H1 (cell line): Measurements from ENCODE around the gene SYNGR4. TPM values are rescaled to one million over a fixed set of nuclear protein-coding genes. Genes with fewer than 3 reads are reported as not detected.
A peak's percentile ranks its signal among the peaks of the same experiment; 100 is the strongest.

Experiments
- CTCF ChIA-PET: fragments of 300-600 bp; sonication (Branson Sonifier 250); formaldehyde crosslinking; loops from one replicate; lab custom pipeline; 2021; ENCODE audit not compliant: partially characterized antibody; lab: Charles Lee
- POLR2A ChIA-PET: fragments of 300-600 bp; sonication (Branson Sonifier 250); formaldehyde crosslinking; loops from one replicate; lab custom pipeline; 2021; ENCODE audit warnings: inconsistent platforms; ENCODE audit not compliant: partially characterized antibody; lab: Charles Lee
- DNase-seq, 2 experiments: peaks; one replicate each; pipeline versions ENCODE4 v3.0.0 to v3.0.0-alpha.2; 2010 to 2022; ENCODE audit warnings: low spot score in 2 of 2, low read depth in 1 of 2, mixed read lengths in 1 of 2
- FAIRE-seq: peaks from 2 replicates; lab custom pipeline; 2011; peaks lifted over from hg19 to GRCh38; lab: Jason Lieb, UNC
- H2AFZ ChIP-seq: 2 replicates; pipeline ENCODE4 v1.8.1; 2012; ENCODE audit warnings: low read length, inconsistent platforms
- H2AK5ac ChIP-seq: 2 replicates; pipeline ENCODE4 v1.6.1; 2013; ENCODE audit warnings: low read depth, low read length
- H2BK120ac ChIP-seq: replicated peaks from 2 replicates; pipeline ENCODE3; 2013; ENCODE audit warnings: low read depth, low read length, inconsistent platforms
- H2BK12ac ChIP-seq: 2 replicates; pipeline ENCODE4 v1.6.1; 2013; ENCODE audit warnings: low read depth, low read length
- H2BK15ac ChIP-seq: 2 replicates; pipeline ENCODE4 v1.6.1; 2013; ENCODE audit warnings: low read length
- H2BK20ac ChIP-seq: 2 replicates; pipeline ENCODE4 v1.6.1; 2013; ENCODE audit warnings: low read length
- H2BK5ac ChIP-seq: 2 replicates; pipeline ENCODE4 v1.6.1; 2013; ENCODE audit warnings: low read depth, low read length
- H3K14ac ChIP-seq: 2 replicates; pipeline ENCODE4 v1.6.1; 2013; ENCODE audit warnings: inconsistent platforms; ENCODE audit not compliant: insufficient read length
- H3K18ac ChIP-seq: 2 replicates; pipeline ENCODE4 v1.6.1; 2013; ENCODE audit warnings: low read length; ENCODE audit errors: extremely low read depth
- H3K23ac ChIP-seq: 2 replicates; pipeline ENCODE4 v1.6.1; 2013; ENCODE audit warnings: inconsistent platforms; ENCODE audit not compliant: insufficient read length
- H3K23me2 ChIP-seq: 2 replicates; pipeline ENCODE4 v1.6.1; 2013; ENCODE audit warnings: low read depth, low read length
- H3K27ac ChIP-seq: 2 replicates; pipeline ENCODE4 v1.6.1; 2011; ENCODE audit warnings: low read depth, low read length, inconsistent platforms
- H3K27me3 ChIP-seq, 4 experiments: replicated peaks in 1 of 4; 1 replicate in 1 of 4; 2 replicates in 3 of 4; pipeline versions ENCODE4 v1.6.1 to v1.8.1; 2011 to 2013; ENCODE audit warnings: low read length in 3 of 4, mild to moderate bottlenecking in 3 of 4, inconsistent platforms in 2 of 4, mixed read lengths in 2 of 4, moderate library complexity in 1 of 4; ENCODE audit not compliant: control insufficient read depth in 3 of 4, insufficient read depth in 3 of 4; ENCODE audit errors: extremely low read depth in 1 of 4
- H3K36me3 ChIP-seq, 4 experiments: 2 replicates each; pipeline versions ENCODE4 v1.6.1 to v1.8.1; 2011 to 2013; ENCODE audit warnings: mild to moderate bottlenecking in 4 of 4, low read length in 3 of 4, moderate library complexity in 2 of 4, control low read depth in 1 of 4, inconsistent platforms in 1 of 4; ENCODE audit not compliant: insufficient read depth in 4 of 4, control insufficient read depth in 2 of 4
- H3K4ac ChIP-seq: replicated peaks from 2 replicates; pipeline ENCODE3; 2013; ENCODE audit warnings: low read length, low read depth, mixed read lengths, inconsistent platforms; ENCODE audit not compliant: insufficient read length
- H3K4me1 ChIP-seq, 4 experiments: replicated peaks in 1 of 4; 1 replicate in 1 of 4; 2 replicates in 3 of 4; pipeline versions ENCODE4 v1.6.1 to v1.8.1; 2011 to 2013; ENCODE audit warnings: low read length in 3 of 4, inconsistent platforms in 2 of 4, mixed read lengths in 1 of 4; ENCODE audit not compliant: insufficient read depth in 4 of 4, control insufficient read depth in 3 of 4
- H3K4me2 ChIP-seq, 2 experiments: 2 replicates each; pipeline versions ENCODE4 v1.6.1 to v1.8.1; 2011 to 2013; ENCODE audit warnings: low read depth in 2 of 2, low read length in 2 of 2, control low read depth in 1 of 2, inconsistent platforms in 1 of 2, mild to moderate bottlenecking in 1 of 2; ENCODE audit not compliant: insufficient read depth in 1 of 2
- H3K4me3 ChIP-seq, 4 experiments: fragments of 200-600, 300-600 bp in 1 of 4; sonication (generic), shearing (Covaris generic), sonication (Bioruptor Twin) in 1 of 4; 2 replicates each; pipeline versions ENCODE4 v1.5.1 to v1.8.1; 2011 to 2016; ENCODE audit warnings: low read length in 4 of 4, low read depth in 3 of 4, control low read depth in 2 of 4, inconsistent platforms in 2 of 4, mild to moderate bottlenecking in 2 of 4, mixed read lengths in 1 of 4, moderate library complexity in 1 of 4; ENCODE audit not compliant: insufficient read depth in 2 of 4; ENCODE audit errors: extremely low read depth in 1 of 4
- H3K56ac ChIP-seq: replicated peaks from 2 replicates; pipeline ENCODE3; 2013; ENCODE audit warnings: low read depth, mild to moderate bottlenecking, mixed read lengths, low read length, inconsistent platforms; ENCODE audit not compliant: insufficient read length
- H3K79me1 ChIP-seq: 2 replicates; pipeline ENCODE4 v1.6.1; 2013; ENCODE audit warnings: low read depth, low read length, control low read depth
- H3K79me2 ChIP-seq, 2 experiments: 2 replicates each; pipeline versions ENCODE4 v1.6.1 to v1.8.1; 2012 to 2013; ENCODE audit warnings: low read length in 2 of 2, mild to moderate bottlenecking in 2 of 2, inconsistent platforms in 1 of 2; ENCODE audit not compliant: insufficient read depth in 2 of 2, control insufficient read depth in 1 of 2
- H3K9ac ChIP-seq, 4 experiments: replicated peaks in 1 of 4; 1 replicate in 1 of 4; 2 replicates in 3 of 4; pipeline versions ENCODE4 v1.6.1 to v1.8.1; 2011 to 2013; ENCODE audit warnings: low read depth in 3 of 4, low read length in 3 of 4, control low read depth in 2 of 4, mild to moderate bottlenecking in 2 of 4, moderate library complexity in 2 of 4, inconsistent platforms in 1 of 4; ENCODE audit errors: extremely low read depth in 1 of 4
- H3K9me3 ChIP-seq, 2 experiments: 2 replicates each; pipeline versions ENCODE4 v1.6.1 to v1.8.1; 2012 to 2013; ENCODE audit warnings: mild to moderate bottlenecking in 2 of 2, moderate library complexity in 2 of 2, control low read depth in 1 of 2, inconsistent platforms in 1 of 2, low read depth in 1 of 2, low read length in 1 of 2, mixed read lengths in 1 of 2; ENCODE audit not compliant: insufficient read depth in 2 of 2
- H4K20me1 ChIP-seq, 2 experiments: replicated peaks in 1 of 2; 2 replicates each; pipeline versions ENCODE3 to v1.8.1; 2011 to 2013; ENCODE audit warnings: inconsistent platforms in 2 of 2, low read length in 2 of 2, mild to moderate bottlenecking in 1 of 2; ENCODE audit not compliant: insufficient read depth in 2 of 2, control insufficient read depth in 1 of 2
- H4K5ac ChIP-seq: 2 replicates; pipeline ENCODE4 v1.6.1; 2013; ENCODE audit warnings: low read length, low read depth, mixed read lengths, inconsistent platforms; ENCODE audit not compliant: insufficient read length
- H4K8ac ChIP-seq: 2 replicates; pipeline ENCODE4 v1.8.0; 2013; ENCODE audit warnings: mild to moderate bottlenecking, moderate library complexity, low read length, inconsistent platforms; ENCODE audit not compliant: insufficient read depth; ENCODE audit errors: extremely low read depth
- H4K91ac ChIP-seq: replicated peaks from 2 replicates; pipeline ENCODE3; 2013; ENCODE audit warnings: low read length, mixed read lengths, inconsistent platforms; ENCODE audit not compliant: insufficient read length
- ASH2L ChIP-seq: fragments of 200-600, 300-600 bp; sonication (generic); IDR thresholded peaks from one replicate; pipeline ENCODE4 v1.7.1; 2017; ENCODE audit warnings: low read length
- CHD2 ChIP-seq: IDR thresholded peaks from 2 replicates; pipeline ENCODE4 v1.6.1; 2012; ENCODE audit warnings: low read length, improper control_type of control experiment
- CREB1 ChIP-seq: IDR thresholded peaks from 2 replicates; pipeline ENCODE4 v1.6.1; 2012; ENCODE audit warnings: inconsistent platforms
- NRF1 ChIP-seq: IDR thresholded peaks from 2 replicates; pipeline ENCODE4 v1.6.1; 2011; ENCODE audit warnings: mild to moderate bottlenecking, low read depth, low read length, improper control_type of control experiment
- PHF8 ChIP-seq: fragments of 200-600 bp; sonication (generic); conservative IDR thresholded peaks from 2 replicates; pipeline ENCODE4 v1.7.1; 2012; ENCODE audit warnings: low read depth, mild to moderate bottlenecking, inconsistent platforms, low read length, moderate library complexity
- SP1 ChIP-seq: IDR thresholded peaks from 2 replicates; pipeline ENCODE4 v1.6.1; 2011; ENCODE audit warnings: low read depth, low read length
- TEAD4 ChIP-seq: IDR thresholded peaks from 2 replicates; pipeline ENCODE4 v1.6.1; 2012; ENCODE audit warnings: low read depth, low read length, inconsistent platforms, mixed read lengths
- WGBS, 2 experiments: shearing (Covaris generic) in 1 of 2; methylation state at CpG; one replicate each; pipeline versions ENCODE4 v1.1.6 to v1.1.7; 2013 to 2015; ENCODE audit warnings: low lambda C conversion rate in 2 of 2, mixed read lengths in 2 of 2, inconsistent platforms in 1 of 2, low coverage in 1 of 2, missing lambda C conversion rate in 1 of 2; ENCODE audit not compliant: insufficient replicate concordance in 2 of 2, insufficient coverage in 1 of 2, insufficient read length in 1 of 2; ENCODE audit errors: extremely low coverage in 1 of 2, missing lambda C conversion rate in 1 of 2; 5-methylcytosine and 5-hydroxymethylcytosine counted together
- polyA plus RNA-seq, 7 experiments: library from polyadenylated mRNA; depleted of rRNA in 3 of 7; stranded (reverse) in 5 of 7; unstranded in 2 of 7; fragments of >200 nt in 5 of 7; fragments of 200-250 nt in 2 of 7; gene quantifications; 1 replicate in 5 of 7; 2 replicates in 1 of 7; 4 replicates in 1 of 7; pipeline versions ENCODE4 v1.2.1 to v1.2.3, GENCODE V29; 2011 to 2013; ENCODE audit warnings: missing spikeins in 2 of 7, mixed read lengths in 2 of 7
- total RNA-seq: library from RNA; stranded (reverse); fragmentation: NEBNext Ultra II Directional; extraction: Animal tissue kit (Norgen Biotek cat#: 25700); gene quantifications from 2 replicates; pipeline ENCODE4 v1.2.1, GENCODE V29; 2021
- TF ChIP-seq, protein P1 (sequence below), 3 experiments: IDR thresholded peaks; 1 replicate in 2 of 3; 2 replicates in 1 of 3; pipeline versions ENCODE4 v1.5.1 to v1.6.1; 2011; ENCODE audit warnings: low read length in 3 of 3, mild to moderate bottlenecking in 3 of 3, inconsistent platforms in 2 of 3, low read depth in 1 of 3, moderate library complexity in 1 of 3; ENCODE audit not compliant: insufficient read depth in 1 of 3; ENCODE audit errors: control extremely low read depth in 1 of 3

SYNGR4 gene
- total and polyA plus RNA-seq, 2 of the 8 experiments (the other 6 are each of a cell fraction or from before 2014, with no cell fraction given): 0.41 TPM; not detected in 1

DNA sequence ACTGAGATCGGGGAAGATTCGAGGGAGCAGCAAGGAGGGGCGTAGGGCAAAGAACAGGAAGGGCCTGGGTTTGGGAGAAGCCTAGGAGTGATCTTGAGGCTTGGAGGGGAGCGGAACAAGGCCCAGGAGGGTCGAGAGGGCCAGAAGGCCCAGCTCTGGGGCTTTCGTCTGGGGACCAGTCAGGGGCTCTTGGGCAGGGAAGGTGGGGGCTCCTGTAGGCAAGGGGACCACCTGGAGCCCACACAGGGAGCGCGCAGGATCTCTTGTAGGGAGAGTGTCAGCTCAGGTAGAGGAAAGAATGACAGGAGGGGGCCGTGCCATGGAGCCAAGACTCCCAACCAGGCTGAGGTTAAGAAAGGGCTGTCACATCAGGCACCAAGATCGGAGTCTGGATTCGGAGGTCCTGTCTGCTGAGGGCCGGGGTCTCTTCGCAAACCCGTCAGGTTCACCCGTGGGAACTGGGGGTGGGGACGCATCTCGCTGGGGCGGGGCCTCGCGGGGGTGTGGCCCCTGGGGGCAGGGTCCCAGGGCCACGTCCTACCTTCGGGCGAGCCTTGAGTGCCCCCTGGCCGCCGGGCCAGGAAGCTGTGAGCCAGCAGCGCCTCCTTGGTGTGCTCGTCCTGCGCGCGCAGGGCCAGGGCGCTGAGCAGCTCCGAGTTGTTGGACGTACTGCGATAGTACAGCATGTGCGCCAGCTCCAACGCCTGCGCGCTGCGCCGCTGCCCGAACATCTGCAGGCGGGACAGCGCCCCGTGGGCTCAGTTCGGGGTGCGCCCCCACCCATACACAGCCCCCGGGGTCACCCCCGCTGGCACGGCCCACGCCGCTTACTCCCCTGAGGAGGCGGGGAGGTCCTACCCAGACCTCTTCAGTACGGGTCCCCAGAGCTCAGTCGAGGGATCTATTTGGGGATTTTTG, 30.4 kb upstream of the SYNGR4 start:
- ChIA-PET CTCF (interaction anchor here (0.6 to 4.6 kb wide), 30 partner anchors 7 to 250 kb away, joined by 3 to 60 read pairs (median 4); partner anchors contain the start of genes EMP3, KDELR1, SYNGR4 and TMEM143), POLR2A (interaction anchor here (0.6 to 3.4 kb wide), 10 partner anchors 11 to 145 kb away, joined by 3 to 35 read pairs (median 4); partner anchors contain the start of genes EMP3, GRWD1, SYNGR4 and TMEM143)
- H3K9me3 ChIP-seq: no peaks in the 10 kb centered on the region
- FAIRE-seq (no peak), DNase-seq (peak in 1 of 2 experiments; percentile 90)
- H2BK15ac ChIP-seq: no peak overlapping the region
- H2BK5ac ChIP-seq: 0 out of 2 replicates have a peak overlapping the region, but pooled peaks have one; percentile 6
- 8% methylated on average over 44 of the region's 54 CpGs; no CpG with 5 or more reads in 1 of the 2 experiments for WGBS, 2 experiments
- no peaks in the 10 kb centered on the region for H3K79me2 ChIP-seq
- H3K14ac ChIP-seq: no peak overlapping the region
- peak overlapping the region in 1 of 4 experiments; percentile 25; a peak in 1 of 7 replicates for H3K9ac ChIP-seq
- no peak overlapping the region for H3K27ac ChIP-seq
- peak overlapping the region; percentile 45 for H4K5ac ChIP-seq
- H3K23ac ChIP-seq: no peak overlapping the region
- peak overlapping the region; percentile 23; the same call in 1 of the 2 replicates for H2BK12ac ChIP-seq
- H3K4ac ChIP-seq: no peak overlapping the region
- H4K91ac ChIP-seq: no peak overlapping the region
- no peaks in the 10 kb centered on the region for H3K27me3 ChIP-seq
- H3K4me1 ChIP-seq: peaks cover 4 to 23% (median 10%) of the 10 kb centered on the region in 4 experiments
- H3K79me1 ChIP-seq: no peaks in the 10 kb centered on the region
- peaks cover 12% of the 10 kb centered on the region for H3K23me2 ChIP-seq
- H4K8ac ChIP-seq: peak overlapping the region; percentile 12; the same call in 1 of the 2 replicates
- no peak overlapping the region for H2BK120ac ChIP-seq
- H4K20me1 ChIP-seq: no peaks in the 10 kb centered on the region
- peak overlapping the region; percentile 81 to 83 for H3K4me2 ChIP-seq
- peak overlapping the region; percentile 81 for H3K18ac ChIP-seq
- peak overlapping the region; percentile 33 to 57 (median 46) for H3K4me3 ChIP-seq
- no peaks in the 10 kb centered on the region for H3K36me3 ChIP-seq
- H3K56ac ChIP-seq: peak overlapping the region; percentile 67
- no peak overlapping the region for H2BK20ac ChIP-seq
- no peak overlapping the region for H2AFZ ChIP-seq
- H2AK5ac ChIP-seq: no peak overlapping the region
- TF ChIP-seq CREB1: peak; percentile 38; the same call in 1 of the 2 replicates
- TF ChIP-seq PHF8: 0 out of 2 replicates have a peak, but pooled peaks have one; percentile 42
- no peak for TF ChIP-seq TEAD4
- TF ChIP-seq, protein P1, sequence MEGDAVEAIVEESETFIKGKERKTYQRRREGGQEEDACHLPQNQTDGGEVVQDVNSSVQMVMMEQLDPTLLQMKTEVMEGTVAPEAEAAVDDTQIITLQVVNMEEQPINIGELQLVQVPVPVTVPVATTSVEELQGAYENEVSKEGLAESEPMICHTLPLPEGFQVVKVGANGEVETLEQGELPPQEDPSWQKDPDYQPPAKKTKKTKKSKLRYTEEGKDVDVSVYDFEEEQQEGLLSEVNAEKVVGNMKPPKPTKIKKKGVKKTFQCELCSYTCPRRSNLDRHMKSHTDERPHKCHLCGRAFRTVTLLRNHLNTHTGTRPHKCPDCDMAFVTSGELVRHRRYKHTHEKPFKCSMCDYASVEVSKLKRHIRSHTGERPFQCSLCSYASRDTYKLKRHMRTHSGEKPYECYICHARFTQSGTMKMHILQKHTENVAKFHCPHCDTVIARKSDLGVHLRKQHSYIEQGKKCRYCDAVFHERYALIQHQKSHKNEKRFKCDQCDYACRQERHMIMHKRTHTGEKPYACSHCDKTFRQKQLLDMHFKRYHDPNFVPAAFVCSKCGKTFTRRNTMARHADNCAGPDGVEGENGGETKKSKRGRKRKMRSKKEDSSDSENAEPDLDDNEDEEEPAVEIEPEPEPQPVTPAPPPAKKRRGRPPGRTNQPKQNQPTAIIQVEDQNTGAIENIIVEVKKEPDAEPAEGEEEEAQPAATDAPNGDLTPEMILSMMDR (IDR thresholded peaks at IDR 0.05; ENCODE audit: control extremely low read depth in 1 of 3, insufficient read depth in 1 of 3, low read depth in 1 of 3, low read length in 3 of 3): peak; percentile 91 to 98 (median 93)
- peak; percentile 42 for TF ChIP-seq ASH2L
- TF ChIP-seq SP1: peak; percentile 58; the same call in 1 of the 2 replicates
- TF ChIP-seq CHD2: 0 out of 2 replicates have a peak, but pooled peaks have one; percentile 41
- peak; percentile 46 for TF ChIP-seq NRF1
